OCI-LY7 (cell line): ENCODE results near the gene ZFHX3.

Experiments used
- EZH2phosphoT487 ChIP-seq: fragments of 200-600 bp; sonication (generic); IDR thresholded peaks from 2 replicates; pipeline ENCODE4 v1.6.1; 2018; ENCODE audit warnings: low read depth, borderline replicate concordance, mild to moderate bottlenecking, mixed run types, antibody characterized with exemption, low read length, moderate library complexity, mixed read lengths
- TF ChIP-seq, protein P1 (sequence below): fragments of 200-600 bp; sonication (generic); conservative IDR thresholded peaks from 2 replicates; pipeline ENCODE4 v1.5.1; 2014; ENCODE audit warnings: mild to moderate bottlenecking, antibody characterized with exemption, low read length, moderate library complexity, mixed read lengths

DNA sequence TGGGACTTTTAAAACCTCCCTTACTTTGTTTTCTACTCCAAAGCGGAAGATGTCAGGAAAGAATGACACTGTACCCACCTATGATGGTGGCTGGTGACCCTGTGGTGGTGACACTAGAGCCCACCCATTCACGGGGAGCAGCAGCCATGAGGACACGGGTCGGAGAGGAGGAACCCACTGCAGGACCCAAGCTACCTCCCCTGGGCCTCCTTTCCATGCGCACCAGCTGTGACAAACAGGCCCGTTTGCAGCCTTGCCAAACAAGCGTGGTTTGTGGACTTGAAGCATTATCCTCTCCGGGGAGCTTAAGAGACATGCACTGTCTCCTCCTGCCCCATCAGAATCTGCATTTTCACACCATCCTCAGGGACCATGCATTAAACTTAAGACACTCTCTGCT, 85.6 kb downstream of the ZFHX3 start:
- TF ChIP-seq, protein P1, sequence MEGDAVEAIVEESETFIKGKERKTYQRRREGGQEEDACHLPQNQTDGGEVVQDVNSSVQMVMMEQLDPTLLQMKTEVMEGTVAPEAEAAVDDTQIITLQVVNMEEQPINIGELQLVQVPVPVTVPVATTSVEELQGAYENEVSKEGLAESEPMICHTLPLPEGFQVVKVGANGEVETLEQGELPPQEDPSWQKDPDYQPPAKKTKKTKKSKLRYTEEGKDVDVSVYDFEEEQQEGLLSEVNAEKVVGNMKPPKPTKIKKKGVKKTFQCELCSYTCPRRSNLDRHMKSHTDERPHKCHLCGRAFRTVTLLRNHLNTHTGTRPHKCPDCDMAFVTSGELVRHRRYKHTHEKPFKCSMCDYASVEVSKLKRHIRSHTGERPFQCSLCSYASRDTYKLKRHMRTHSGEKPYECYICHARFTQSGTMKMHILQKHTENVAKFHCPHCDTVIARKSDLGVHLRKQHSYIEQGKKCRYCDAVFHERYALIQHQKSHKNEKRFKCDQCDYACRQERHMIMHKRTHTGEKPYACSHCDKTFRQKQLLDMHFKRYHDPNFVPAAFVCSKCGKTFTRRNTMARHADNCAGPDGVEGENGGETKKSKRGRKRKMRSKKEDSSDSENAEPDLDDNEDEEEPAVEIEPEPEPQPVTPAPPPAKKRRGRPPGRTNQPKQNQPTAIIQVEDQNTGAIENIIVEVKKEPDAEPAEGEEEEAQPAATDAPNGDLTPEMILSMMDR, result no peak
- no peak for TF ChIP-seq EZH2phosphoT487
